Ectodermal cell (in vitro differentiated cells): ENCODE measurements around the gene ENAH.

Experiments used
- H3K27ac ChIP-seq: 2 replicates; pipeline ENCODE4 v1.7.0; 2013; ENCODE audit warnings: mild to moderate bottlenecking, low read depth, low read length; ENCODE audit not compliant: insufficient read depth, poor library complexity, severe bottlenecking
- H3K27me3 ChIP-seq: 2 replicates; pipeline ENCODE4 v1.7.0; 2013; ENCODE audit warnings: mild to moderate bottlenecking, low read length; ENCODE audit not compliant: insufficient read depth, control insufficient read depth, poor library complexity, severe bottlenecking
- H3K36me3 ChIP-seq: one replicate; pipeline ENCODE4 v1.7.0; 2013; ENCODE audit warnings: low read length; ENCODE audit not compliant: control insufficient read depth, insufficient read depth
- H3K4me1 ChIP-seq: one replicate; pipeline ENCODE4 v1.7.0; 2013; ENCODE audit warnings: low read length; ENCODE audit not compliant: control insufficient read depth, insufficient read depth
- H3K4me3 ChIP-seq: 2 replicates; pipeline ENCODE4 v1.7.0; 2013; ENCODE audit warnings: low read depth, low read length, control low read depth; ENCODE audit not compliant: insufficient read depth
- H3K9me3 ChIP-seq: 2 replicates; pipeline ENCODE4 v1.7.0; 2013; ENCODE audit warnings: mild to moderate bottlenecking, low read length, moderate library complexity; ENCODE audit not compliant: control insufficient read depth
- WGBS, 2 experiments: methylation state at CpG; one replicate each; pipeline ENCODE4 v1.1.7; 2013; ENCODE audit warnings: missing lambda C conversion rate in 2 of 2; 5-methylcytosine and 5-hydroxymethylcytosine counted together

Gene ENAH

GRCh38 chr1:225450491-225451191 lies 202.3 kb downstream of the ENAH start:
- Histone ChIP-seq H3K4me1 (peaks cover 13% of the 10 kb centered on the region), H3K9me3 (no peaks in the 10 kb centered on the region), H3K36me3 (no peaks in the 10 kb centered on the region), H3K27me3 (no peaks in the 10 kb centered on the region), H3K27ac (no peak overlapping the region), H3K4me3 (no peak overlapping the region)
- 91 to 96% methylated on average over 12 of the region's 12 CpGs for WGBS, 2 experiments

DNA sequence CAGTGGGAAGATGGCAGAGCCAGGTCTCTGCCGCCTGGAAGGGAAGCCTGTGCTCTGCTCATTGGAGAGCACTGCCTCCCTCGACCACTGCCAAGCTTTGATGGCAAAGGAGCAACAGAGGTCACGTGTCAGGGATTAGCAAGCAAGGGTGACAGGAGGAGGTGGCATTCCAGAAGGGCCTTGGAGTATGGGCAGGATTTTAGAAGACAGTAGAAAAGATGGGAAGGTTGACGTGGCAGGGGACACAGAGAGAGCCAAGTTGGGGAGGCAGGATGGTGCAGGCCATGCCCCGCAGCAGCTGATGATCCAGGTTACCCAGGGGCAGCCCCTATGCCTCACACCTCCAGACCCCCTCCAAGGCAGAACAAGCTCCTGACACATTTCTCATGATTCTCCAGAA lies 203.1 kb downstream of the ENAH start:
- WGBS, 2 experiments, result 92 to 93% methylated on average over 5 of the region's 5 CpGs
- Histone ChIP-seq H3K27me3 (no peaks in the 10 kb centered on the region), H3K27ac (no peak overlapping the region), H3K4me3 (no peak overlapping the region), H3K36me3 (no peaks in the 10 kb centered on the region), H3K4me1 (peaks cover 13% of the 10 kb centered on the region), H3K9me3 (no peaks in the 10 kb centered on the region)

- Histone ChIP-seq H3K27me3 (no peaks in the 10 kb centered on the region), H3K4me3 (no peak overlapping the region), H3K9me3 (no peaks in the 10 kb centered on the region), H3K36me3 (no peaks in the 10 kb centered on the region), H3K27ac (no peak overlapping the region), H3K4me1 (peaks cover 13% of the 10 kb centered on the region)
- WGBS, 2 experiments, result 93 to 94% methylated on average over 9 of the region's 9 CpGs
Measured at GRCh38 chr1:225449261-225449660, 203.7 kb downstream of the ENAH start.

DNA sequence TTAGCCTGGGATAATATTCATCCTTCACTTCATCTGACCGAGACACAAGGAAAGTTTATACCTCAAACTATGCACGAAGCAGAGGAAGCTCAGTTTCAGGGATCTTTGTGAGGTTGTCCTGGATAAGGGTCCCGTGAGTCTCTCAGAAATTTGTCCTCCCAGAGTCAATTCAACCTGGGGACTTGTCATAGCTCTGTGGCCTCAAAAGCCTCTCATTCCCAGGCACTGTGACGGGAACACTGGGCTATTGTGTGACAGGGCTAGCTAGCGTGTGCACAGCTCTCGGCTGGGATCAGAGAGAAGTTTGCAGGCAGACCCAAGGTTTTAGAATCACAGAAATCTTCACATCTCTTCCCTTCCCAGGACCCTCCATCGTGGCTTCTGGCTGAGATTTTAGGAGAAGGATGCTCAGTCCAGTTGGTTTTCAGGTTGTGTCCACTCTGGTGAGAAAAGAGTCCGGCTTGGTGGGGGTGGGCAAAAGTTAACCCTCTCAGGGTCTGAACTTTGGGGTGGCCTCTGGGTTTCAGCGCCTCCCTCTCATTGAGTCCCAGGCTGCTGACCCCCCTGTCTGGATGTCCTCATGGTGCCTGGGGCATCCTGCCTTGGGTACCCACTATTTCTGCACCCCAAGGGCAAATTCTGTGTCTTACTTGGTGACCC lies 204.6 kb downstream of the ENAH start:
- peaks cover 13% of the 10 kb centered on the region for H3K4me1 ChIP-seq
- no peak overlapping the region for H3K27ac ChIP-seq
- no peaks in the 10 kb centered on the region for H3K36me3 ChIP-seq
- H3K9me3 ChIP-seq, result no peaks in the 10 kb centered on the region
- no peak overlapping the region for H3K4me3 ChIP-seq
- H3K27me3 ChIP-seq, result no peaks in the 10 kb centered on the region
- 82 to 87% methylated on average over 9 of the region's 9 CpGs for WGBS, 2 experiments

DNA sequence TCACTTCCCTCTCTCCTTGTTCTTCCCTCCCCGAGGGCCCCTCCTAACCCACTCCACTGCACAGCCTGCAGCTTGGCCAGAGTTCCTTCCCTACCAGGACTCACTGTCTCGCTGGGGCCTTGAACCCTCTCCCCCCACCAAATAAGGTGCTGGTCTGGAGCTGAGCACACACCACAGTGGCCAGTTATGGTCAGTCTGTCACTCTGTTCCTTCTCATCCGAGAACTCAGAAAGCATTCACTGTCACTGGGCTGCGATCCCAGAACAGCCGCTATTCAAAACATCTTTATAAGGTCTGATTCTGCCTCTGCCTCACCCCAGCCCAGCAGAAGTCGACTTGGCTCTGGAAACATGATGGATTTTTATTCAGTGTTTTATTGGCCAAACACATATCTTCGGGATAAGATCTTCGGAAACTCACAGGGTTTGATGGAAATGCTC lies 205.3 kb downstream of the ENAH start:
- no peaks in the 10 kb centered on the region for H3K36me3 ChIP-seq
- no peak overlapping the region for H3K27ac ChIP-seq
- H3K9me3 ChIP-seq, result no peaks in the 10 kb centered on the region
- WGBS, 2 experiments, result 90 to 92% methylated on average over 8 of the region's 8 CpGs
- H3K27me3 ChIP-seq, result no peaks in the 10 kb centered on the region
- no peak overlapping the region for H3K4me3 ChIP-seq
- H3K4me1 ChIP-seq, result peaks cover 13% of the 10 kb centered on the region

DNA sequence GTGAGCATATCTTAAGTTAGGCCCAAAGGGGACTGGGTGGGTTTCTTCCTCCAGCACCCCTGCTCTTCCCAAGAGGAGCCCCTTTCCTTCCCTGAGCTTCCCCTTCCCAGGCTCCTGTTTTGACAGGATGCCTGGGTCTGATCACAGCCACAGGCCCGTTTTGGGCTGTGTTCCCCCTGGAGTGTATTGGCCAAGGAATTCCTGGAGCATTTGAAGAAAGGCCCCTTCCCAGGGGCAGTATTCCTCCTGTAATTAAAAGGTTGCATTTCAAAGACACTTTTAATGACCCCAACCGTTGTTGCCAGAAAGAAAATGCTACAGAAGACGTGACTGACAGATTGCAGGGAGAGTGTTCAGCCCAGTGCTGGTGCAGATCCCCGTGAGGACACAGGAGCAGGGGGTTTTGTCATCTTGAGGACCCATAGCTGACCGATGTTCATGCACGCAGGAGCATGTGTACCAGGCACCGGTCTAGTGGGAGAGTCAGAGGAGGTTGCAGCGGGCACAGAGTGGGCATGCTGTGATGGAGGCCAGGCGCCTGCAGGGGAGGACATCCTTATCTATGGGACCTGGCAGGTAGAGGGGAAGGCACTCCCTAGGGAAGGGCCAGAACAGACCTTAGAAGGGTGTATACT lies 205.8 kb downstream of the ENAH start:
- Histone ChIP-seq H3K4me1 (peaks cover 13% of the 10 kb centered on the region), H3K4me3 (no peak overlapping the region), H3K27ac (no peak overlapping the region), H3K36me3 (no peaks in the 10 kb centered on the region), H3K27me3 (no peaks in the 10 kb centered on the region), H3K9me3 (no peaks in the 10 kb centered on the region)
- 61 to 63% methylated on average over 9 of the region's 9 CpGs for WGBS, 2 experiments

- no peak overlapping the region for H3K27ac ChIP-seq
- 65 to 68% methylated on average over 7 of the region's 7 CpGs for WGBS, 2 experiments
- no peaks in the 10 kb centered on the region for H3K36me3 ChIP-seq
- H3K9me3 ChIP-seq, result no peaks in the 10 kb centered on the region
- no peaks in the 10 kb centered on the region for H3K27me3 ChIP-seq
- H3K4me1 ChIP-seq, result peaks cover 13% of the 10 kb centered on the region
- no peak overlapping the region for H3K4me3 ChIP-seq
Measured at GRCh38 chr1:225446595-225446960, 206.3 kb downstream of the ENAH start.

GRCh38 chr1:225445639-225446594 lies 207.0 kb downstream of the ENAH start:
- Histone ChIP-seq H3K9me3 (no peaks in the 10 kb centered on the region), H3K36me3 (no peaks in the 10 kb centered on the region), H3K4me1 (peaks cover 13% of the 10 kb centered on the region), H3K27ac (no peak overlapping the region), H3K4me3 (no peak overlapping the region), H3K27me3 (no peaks in the 10 kb centered on the region)
- 84 to 85% methylated on average over 9 of the region's 9 CpGs for WGBS, 2 experiments

DNA sequence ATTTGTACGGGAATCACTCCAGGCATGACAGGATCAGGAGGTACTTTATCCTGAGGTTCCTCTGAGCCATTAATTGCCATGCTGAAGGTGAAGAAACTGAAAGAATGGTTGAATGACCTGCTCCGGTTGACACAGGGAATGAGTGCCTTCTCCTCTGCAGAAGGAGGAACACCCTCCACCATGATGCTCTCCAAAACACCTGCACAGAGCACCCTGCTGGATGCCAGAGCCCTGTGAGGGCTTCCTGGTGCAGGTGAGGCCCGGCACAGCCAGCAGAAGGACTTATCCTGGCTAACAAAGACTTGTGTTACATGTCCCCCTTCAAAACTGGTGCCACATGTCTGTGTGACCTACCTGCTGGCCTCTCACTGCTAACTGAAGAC lies 210.8 kb downstream of the ENAH start:
- Histone ChIP-seq H3K36me3 (no peaks in the 10 kb centered on the region), H3K4me3 (no peak overlapping the region), H3K27ac (no peak overlapping the region), H3K9me3 (no peaks in the 10 kb centered on the region), H3K27me3 (no peaks in the 10 kb centered on the region), H3K4me1 (peaks cover 11% of the 10 kb centered on the region)
- 90% methylated on average over 3 of the region's 3 CpGs for WGBS, 2 experiments
